Neural cell (in vitro differentiated cells): ENCODE measurements around the gene MANF. TPM values are rescaled to one million over a fixed set of nuclear protein-coding genes. Genes with fewer than 3 reads are reported as not detected.

ENCODE experiments used
- H2AFZ ChIP-seq: fragments of 200-600, 300-800 bp; sonication (generic), shearing (Covaris generic); 2 replicates; pipeline ENCODE4 v1.6.0; 2014; ENCODE audit warnings: low read depth, mild to moderate bottlenecking, antibody characterized with exemption, low read length, moderate library complexity
- H3F3A ChIP-seq: fragments of 200-600 bp; shearing (Covaris generic); 2 replicates; pipeline ENCODE4 v1.6.1; 2016; ENCODE audit warnings: mild to moderate bottlenecking, moderate library complexity, mixed read lengths, antibody characterized with exemption, low read length; ENCODE audit not compliant: insufficient read depth, poor library complexity, severe bottlenecking
- H3K27ac ChIP-seq: fragments of 200-600, 300-800 bp; sonication (generic), shearing (Covaris generic); 2 replicates; pipeline ENCODE4 v1.5.1; 2014; ENCODE audit warnings: mild to moderate bottlenecking, low read length, moderate library complexity
- H3K27me3 ChIP-seq: fragments of 300-800, 200-600 bp; sonication (generic), shearing (Covaris generic); 2 replicates; pipeline ENCODE4 v1.6.0; 2014; ENCODE audit warnings: mild to moderate bottlenecking, low read depth, low read length, moderate library complexity; ENCODE audit not compliant: insufficient read depth
- H3K36me3 ChIP-seq: fragments of 300-800, 200-600 bp; sonication (generic), shearing (Covaris generic); 2 replicates; pipeline ENCODE4 v1.5.1; 2014; ENCODE audit warnings: mild to moderate bottlenecking, antibody characterized with exemption, low read length, moderate library complexity; ENCODE audit not compliant: insufficient read depth
- H3K4me2 ChIP-seq: fragments of 300-800, 200-600 bp; sonication (generic), shearing (Covaris generic); 2 replicates; pipeline ENCODE4 v1.6.0; 2014; ENCODE audit warnings: mild to moderate bottlenecking, low read length
- H3K4me3 ChIP-seq: fragments of 300-800, 200-600 bp; sonication (generic), shearing (Covaris generic); 2 replicates; pipeline ENCODE4 v1.5.1; 2014; ENCODE audit warnings: mild to moderate bottlenecking, low read length, moderate library complexity
- H3K79me2 ChIP-seq: fragments of 200-600 bp; shearing (Covaris generic); replicated peaks from 2 replicates; pipeline ENCODE4 v1.6.0; 2014; ENCODE audit warnings: mild to moderate bottlenecking, low read length, moderate library complexity; ENCODE audit not compliant: insufficient read depth
- H3K9ac ChIP-seq: fragments of 300-800, 200-600 bp; sonication (generic), shearing (Covaris generic); 2 replicates; pipeline ENCODE4 v1.6.1; 2016; ENCODE audit warnings: mild to moderate bottlenecking, low read length, mixed read lengths
- H3K9me2 ChIP-seq: fragments of 200-600 bp; shearing (Covaris generic); 2 replicates; pipeline ENCODE4 v1.6.1; 2016; ENCODE audit warnings: mild to moderate bottlenecking, low read length, mixed read lengths; ENCODE audit not compliant: insufficient read depth
- H3K9me3 ChIP-seq: fragments of 200-600, 300-800 bp; sonication (generic), shearing (Covaris generic); 2 replicates; pipeline ENCODE4 v1.6.1; 2016; ENCODE audit warnings: mild to moderate bottlenecking, mixed run types, low read length, moderate library complexity, mixed read lengths
- H4K20me1 ChIP-seq: fragments of 200-600 bp; shearing (Covaris generic); 2 replicates; pipeline ENCODE4 v1.6.1; 2016; ENCODE audit warnings: mild to moderate bottlenecking, mixed run types; ENCODE audit not compliant: insufficient read depth
- CTCF ChIP-seq: fragments of 450-650 bp; IDR thresholded peaks from 2 replicates; pipeline ENCODE4 v1.5.1; 2014; ENCODE audit warnings: antibody characterized with exemption, mild to moderate bottlenecking, moderate library complexity; ENCODE audit not compliant: poor library complexity, severe bottlenecking
- EP300 ChIP-seq: fragments of 450-650 bp; conservative IDR thresholded peaks from 2 replicates; pipeline ENCODE4 v1.6.1; 2014; ENCODE audit warnings: antibody characterized with exemption, mild to moderate bottlenecking, moderate library complexity; ENCODE audit not compliant: poor library complexity, severe bottlenecking
- EZH2 ChIP-seq: fragments of 200-600, 300-800 bp; shearing (Covaris generic), sonication (generic); IDR thresholded peaks from 2 replicates; pipeline ENCODE4 v1.6.1; 2014; ENCODE audit warnings: antibody characterized with exemption, low read length, borderline replicate concordance, mild to moderate bottlenecking; ENCODE audit not compliant: insufficient read depth, poor library complexity, severe bottlenecking
- MXI1 ChIP-seq: fragments of 450-650 bp; conservative IDR thresholded peaks from 2 replicates; pipeline ENCODE4 v1.6.1; 2014; ENCODE audit warnings: antibody characterized with exemption, mild to moderate bottlenecking; ENCODE audit not compliant: poor library complexity, severe bottlenecking
- POLR2AphosphoS5 ChIP-seq: IDR thresholded peaks from 2 replicates; pipeline ENCODE4 v1.6.1; 2012
- RAD21 ChIP-seq: fragments of 450-650 bp; conservative IDR thresholded peaks from 2 replicates; pipeline ENCODE4 v1.6.1; 2014; ENCODE audit warnings: antibody characterized with exemption, mild to moderate bottlenecking, moderate library complexity
- REST ChIP-seq: IDR thresholded peaks from 2 replicates; pipeline ENCODE4 v1.6.1; 2012; ENCODE audit warnings: borderline replicate concordance
- SMC3 ChIP-seq: fragments of 450-650 bp; conservative IDR thresholded peaks from 2 replicates; pipeline ENCODE4 v1.6.1; 2014; ENCODE audit warnings: antibody characterized with exemption, mild to moderate bottlenecking, moderate library complexity; ENCODE audit not compliant: poor library complexity
- TAF1 ChIP-seq: IDR thresholded peaks from 2 replicates; pipeline ENCODE4 v1.6.1; 2012; ENCODE audit warnings: low read depth
- polyA minus RNA-seq: library from RNA; depleted of rRNA, polyadenylated mRNA; stranded (reverse); fragments of >200 nt; gene quantifications from 2 replicates; pipeline ENCODE4 v1.2.3, GENCODE V29; 2014
- polyA plus RNA-seq: library from polyadenylated mRNA; depleted of rRNA; stranded (reverse); fragments of >200 nt; gene quantifications from 2 replicates; pipeline ENCODE4 v1.2.3, GENCODE V29; 2014

MANF gene
- polyA plus RNA-seq (60.7 and 77.3 TPM in 2 replicates), polyA minus RNA-seq (23.4 and 26.3 TPM in 2 replicates)

- Histone ChIP-seq H3F3A (no peaks in the 10 kb centered on the region), H3K9me2 (no peaks in the 10 kb centered on the region), H3K4me3 (peak within 1 kb of the TSS; percentile 95), H4K20me1 (no peaks in the 10 kb centered on the region), H3K27me3 (no peaks in the 10 kb centered on the region), H3K36me3 (no peaks in the 10 kb centered on the region), H3K4me2 (peak within 1 kb of the TSS; percentile 99), H3K9ac (peak within 1 kb of the TSS; percentile 97), H3K9me3 (no peaks in the 10 kb centered on the region), H2AFZ (peak within 1 kb of the TSS; percentile 82), H3K79me2 (peaks cover 26% of the 10 kb centered on the region), H3K27ac (peak within 1 kb of the TSS; percentile 95)
- TF ChIP-seq MXI1 (peak; percentile 85), RAD21 (no peak), EP300 (peak; percentile 67), CTCF (peak; percentile 41), EZH2 (no peak), REST (peak; percentile 15), POLR2AphosphoS5 (peak; percentile 92), SMC3 (peak; percentile 15), TAF1 (peak; percentile 92)
These were observed at the start of gene MANF for GRCh38 chr3:51384726-51385473. Gene MANF, plus strand, starts transcription at chr3:51385291. Its CDS starts 52 bp downstream, at chr3:51385343.

GRCh38 chr3:51336261-51336660, 48.8 kb upstream of the MANF start:
- TF ChIP-seq CTCF: no peak
- no peak for TF ChIP-seq EP300
- TF ChIP-seq TAF1: no peak
- TF ChIP-seq EZH2: no peak
- no peak for TF ChIP-seq SMC3
- no peak for TF ChIP-seq MXI1
- no peak for TF ChIP-seq POLR2AphosphoS5
- TF ChIP-seq RAD21: no peak
- TF ChIP-seq REST: no peak
- no peaks in the 10 kb centered on the region for H3K79me2 ChIP-seq
- no peak overlapping the region for H3K27ac ChIP-seq
- no peaks in the 10 kb centered on the region for H3K9me2 ChIP-seq
- H4K20me1 ChIP-seq: no peaks in the 10 kb centered on the region
- no peaks in the 10 kb centered on the region for H3F3A ChIP-seq
- H2AFZ ChIP-seq: no peak overlapping the region
- no peak overlapping the region for H3K4me3 ChIP-seq
- no peaks in the 10 kb centered on the region for H3K9me3 ChIP-seq
- H3K36me3 ChIP-seq: peaks cover 8% of the 10 kb centered on the region
- H3K9ac ChIP-seq: no peak overlapping the region
- no peaks in the 10 kb centered on the region for H3K27me3 ChIP-seq
- no peak overlapping the region for H3K4me2 ChIP-seq
